ENCODE data around the gene HS3ST4.
A peak's percentile ranks its signal among the peaks of the same experiment; 100 is the strongest.

Gene HS3ST4

DNA sequence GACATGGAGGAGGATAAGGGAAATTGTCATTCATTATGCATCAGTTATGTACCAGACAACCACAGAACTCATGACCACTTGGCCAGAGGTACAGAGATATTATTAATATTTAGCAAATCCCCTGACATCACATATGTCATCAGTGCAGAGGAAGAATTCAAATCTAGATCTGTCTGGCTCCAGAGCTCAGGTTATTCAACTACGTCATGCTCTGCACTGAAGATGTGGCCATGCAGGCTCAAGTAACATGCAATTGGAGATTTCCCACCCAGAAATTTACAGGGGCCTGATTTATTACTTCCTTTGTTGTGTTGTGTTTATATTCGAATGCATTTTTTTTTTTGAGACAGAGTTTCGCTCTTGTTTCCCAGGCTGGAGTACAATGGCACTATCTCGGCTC, 224.3 kb downstream of the HS3ST4 start:
- CTCF ChIA-PET = no interaction called here
- Mint-ChIP-seq H3K36me3 (no peaks in the 10 kb centered on the region), H3K4me1 (no peaks in the 10 kb centered on the region), H3K27ac (no peak overlapping the region), H3K9me3 (peaks cover 2% of the 10 kb centered on the region), H3K27me3 (no peaks in the 10 kb centered on the region), H3K4me3 (no peak overlapping the region)
- no peak for DNase-seq

- Mint-ChIP-seq H3K27ac (no peak overlapping the region), H3K36me3 (no peaks in the 10 kb centered on the region), H3K27me3 (no peaks in the 10 kb centered on the region), H3K4me3 (no peak overlapping the region), H3K4me1 (no peaks in the 10 kb centered on the region), H3K9me3 (no peaks in the 10 kb centered on the region)
- DNase-seq = no peak
- CTCF ChIA-PET = no interaction called here
These were observed 230.7 kb downstream of the HS3ST4 start for GRCh38 chr16:25922438-25922837.

- Mint-ChIP-seq H3K27ac (no peak overlapping the region), H3K9me3 (peaks cover 6% of the 10 kb centered on the region), H3K4me1 (no peaks in the 10 kb centered on the region), H3K27me3 (no peaks in the 10 kb centered on the region), H3K4me3 (no peak overlapping the region), H3K36me3 (no peaks in the 10 kb centered on the region)
- DNase-seq = no peak
- CTCF ChIA-PET = no interaction called here
These were observed 233.7 kb downstream of the HS3ST4 start for GRCh38 chr16:25925421-25925820.

- CTCF ChIA-PET = interaction anchor here (0.8 kb wide), 1 partner anchor 8 kb away, joined by 3 read pairs; no protein-coding TSS in a partner anchor
- no peak overlapping the region for H3K27ac Mint-ChIP-seq
- no peaks in the 10 kb centered on the region for H3K4me1 Mint-ChIP-seq
- peaks cover 6% of the 10 kb centered on the region for H3K9me3 Mint-ChIP-seq
- no peaks in the 10 kb centered on the region for H3K27me3 Mint-ChIP-seq
- no peak for DNase-seq
- H3K4me3 Mint-ChIP-seq = no peak overlapping the region
- no peaks in the 10 kb centered on the region for H3K36me3 Mint-ChIP-seq
These were observed 239.8 kb downstream of the HS3ST4 start for GRCh38 chr16:25931473-25932035.

GRCh38 chr16:25941800-25942499, 250.2 kb downstream of the HS3ST4 start:
- DNase-seq = no peak
- Mint-ChIP-seq H3K36me3 (no peaks in the 10 kb centered on the region), H3K27me3 (peaks cover 6% of the 10 kb centered on the region), H3K9me3 (peaks cover 2% of the 10 kb centered on the region), H3K4me3 (no peak overlapping the region), H3K4me1 (no peaks in the 10 kb centered on the region), H3K27ac (no peak overlapping the region)
- CTCF ChIA-PET = no interaction called here

GRCh38 chr16:25950586-25951281, 259.0 kb downstream of the HS3ST4 start:
- Mint-ChIP-seq H3K4me3 (no peak overlapping the region), H3K9me3 (no peaks in the 10 kb centered on the region), H3K27ac (no peak overlapping the region), H3K4me1 (no peaks in the 10 kb centered on the region), H3K36me3 (no peaks in the 10 kb centered on the region), H3K27me3 (peaks cover 3% of the 10 kb centered on the region)
- DNase-seq = no peak
- CTCF ChIA-PET = no interaction called here

GRCh38 chr16:25951999-25952398, 260.2 kb downstream of the HS3ST4 start:
- no peak for DNase-seq
- Mint-ChIP-seq H3K9me3 (peaks cover 3% of the 10 kb centered on the region), H3K4me3 (no peak overlapping the region), H3K4me1 (no peaks in the 10 kb centered on the region), H3K27me3 (peaks cover 6% of the 10 kb centered on the region), H3K36me3 (no peaks in the 10 kb centered on the region), H3K27ac (no peak overlapping the region)
- CTCF ChIA-PET = no interaction called here

DNA sequence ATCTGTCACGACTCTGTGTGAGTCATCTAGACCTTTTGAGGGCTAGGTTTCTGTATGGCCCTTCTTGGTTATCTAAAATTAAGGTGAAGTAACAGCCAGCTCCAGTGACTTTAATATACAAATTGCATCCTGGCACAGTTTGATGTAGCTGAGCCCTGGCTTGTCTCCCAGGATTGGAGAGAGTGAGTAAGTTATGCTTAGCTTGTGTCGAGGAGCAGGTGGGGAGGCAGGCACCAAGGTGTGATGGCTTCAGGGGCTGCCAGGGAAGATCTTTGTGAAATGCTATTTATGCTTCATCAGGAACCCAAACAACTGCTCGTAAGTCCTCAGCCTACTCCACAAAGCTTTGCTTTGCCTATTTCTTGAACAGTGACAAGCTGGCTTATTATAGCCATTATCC, 261.2 kb downstream of the HS3ST4 start:
- no peak for DNase-seq
- Mint-ChIP-seq H3K4me3 (no peak overlapping the region), H3K27ac (no peak overlapping the region), H3K36me3 (no peaks in the 10 kb centered on the region), H3K9me3 (peaks cover 5% of the 10 kb centered on the region), H3K27me3 (peaks cover 11% of the 10 kb centered on the region), H3K4me1 (no peaks in the 10 kb centered on the region)
- CTCF ChIA-PET = no interaction called here

- H3K36me3 Mint-ChIP-seq = no peaks in the 10 kb centered on the region
These were observed 265.9 kb downstream of the HS3ST4 start for GRCh38 chr16:25957707-25958106.

GRCh38 chr16:25959221-25959620, 267.5 kb downstream of the HS3ST4 start:
- no peak overlapping the region for H3K4me3 Mint-ChIP-seq
- no peak for DNase-seq
- H3K9me3 Mint-ChIP-seq = peaks cover 14% of the 10 kb centered on the region
- H3K27me3 Mint-ChIP-seq = peaks cover 8% of the 10 kb centered on the region
- no peaks in the 10 kb centered on the region for H3K4me1 Mint-ChIP-seq
- CTCF ChIA-PET = no interaction called here
- no peaks in the 10 kb centered on the region for H3K36me3 Mint-ChIP-seq
- H3K27ac Mint-ChIP-seq = no peak overlapping the region

More at GRCh38 chr16:25957707-25958106, 265.9 kb downstream of the HS3ST4 start:
- DNase-seq = no peak
- H3K27me3 Mint-ChIP-seq = peaks cover 10% of the 10 kb centered on the region
- no peak overlapping the region for H3K27ac Mint-ChIP-seq
- CTCF ChIA-PET = interaction anchor here (0.7 kb wide), 1 partner anchor 8 kb away, joined by 3 read pairs; no protein-coding TSS in a partner anchor
- H3K4me3 Mint-ChIP-seq = no peak overlapping the region
- H3K4me1 Mint-ChIP-seq = no peaks in the 10 kb centered on the region
- H3K9me3 Mint-ChIP-seq = peaks cover 10% of the 10 kb centered on the region

DNA sequence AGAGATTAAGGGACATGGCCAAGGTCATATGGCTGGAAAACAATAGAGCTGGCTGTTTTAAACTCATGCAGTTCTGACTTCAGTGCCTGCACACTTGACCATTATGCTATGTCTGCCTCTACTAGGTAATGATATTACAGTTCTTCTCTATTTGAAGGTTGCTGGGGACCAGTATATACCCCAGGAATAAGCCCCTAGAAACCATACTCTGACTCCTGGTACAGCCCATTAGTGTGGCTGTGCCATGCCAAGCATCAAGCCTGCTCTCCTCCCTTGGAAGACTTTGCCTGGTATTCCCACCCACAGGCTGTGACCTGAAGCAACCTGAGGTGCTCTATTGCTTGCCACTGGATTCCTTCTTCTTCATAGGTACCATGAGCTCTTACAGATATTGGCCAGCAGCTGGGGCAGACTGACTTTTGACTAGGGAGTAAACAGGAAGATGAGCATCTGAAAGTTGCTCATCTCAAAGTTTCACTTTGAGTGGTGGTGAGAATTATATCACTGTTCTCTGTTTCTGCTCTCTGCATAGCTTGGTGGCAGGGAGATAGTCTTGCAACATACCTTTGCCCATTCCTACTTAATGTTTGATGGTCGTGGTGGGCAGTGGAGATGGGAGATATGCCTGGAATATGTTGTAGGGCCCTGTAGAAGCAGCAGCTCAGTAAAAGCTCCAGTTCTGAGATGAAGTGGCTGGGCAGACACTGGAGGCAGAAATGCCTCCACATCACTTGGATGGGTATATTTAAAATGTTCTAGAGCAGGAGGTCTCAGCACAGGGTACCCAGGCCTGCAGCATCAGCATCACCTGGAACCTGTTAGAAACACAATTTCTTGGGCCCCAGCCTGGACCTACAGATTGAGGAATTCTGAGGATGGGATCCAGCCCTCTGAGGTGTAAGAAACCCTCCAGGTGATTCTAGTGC, 274.7 kb downstream of the HS3ST4 start:
- Mint-ChIP-seq H3K9me3 (peaks cover 6% of the 10 kb centered on the region), H3K27ac (peak overlapping the region; percentile 63), H3K27me3 (no peaks in the 10 kb centered on the region), H3K4me3 (no peak overlapping the region), H3K36me3 (no peaks in the 10 kb centered on the region), H3K4me1 (peaks cover 20% of the 10 kb centered on the region)
- CTCF ChIA-PET = interaction anchor here (1.4 kb wide), 1 partner anchor 603 kb away, joined by 3 read pairs; no protein-coding TSS in a partner anchor
- DNase-seq = peak; percentile 38

GRCh38 chr16:25977121-25977520, 285.4 kb downstream of the HS3ST4 start:
- no peak overlapping the region for H3K27ac Mint-ChIP-seq
- H3K4me1 Mint-ChIP-seq = no peaks in the 10 kb centered on the region

GRCh38 chr16:25978218-25978617, 286.5 kb downstream of the HS3ST4 start:
- no peak overlapping the region for H3K4me3 Mint-ChIP-seq
- no peaks in the 10 kb centered on the region for H3K9me3 Mint-ChIP-seq
- CTCF ChIA-PET = no interaction called here
- no peak for DNase-seq
- no peaks in the 10 kb centered on the region for H3K36me3 Mint-ChIP-seq
- H3K4me1 Mint-ChIP-seq = no peaks in the 10 kb centered on the region
- no peaks in the 10 kb centered on the region for H3K27me3 Mint-ChIP-seq
- no peak overlapping the region for H3K27ac Mint-ChIP-seq

More at GRCh38 chr16:25977121-25977520, 285.4 kb downstream of the HS3ST4 start:
- Mint-ChIP-seq H3K4me3 (no peak overlapping the region), H3K36me3 (no peaks in the 10 kb centered on the region), H3K27me3 (no peaks in the 10 kb centered on the region), H3K9me3 (no peaks in the 10 kb centered on the region)
- CTCF ChIA-PET = no interaction called here
- DNase-seq = no peak

- Mint-ChIP-seq H3K4me1 (no peaks in the 10 kb centered on the region), H3K27me3 (peaks cover 5% of the 10 kb centered on the region), H3K4me3 (no peak overlapping the region), H3K27ac (no peak overlapping the region), H3K9me3 (no peaks in the 10 kb centered on the region), H3K36me3 (no peaks in the 10 kb centered on the region)
- CTCF ChIA-PET = no interaction called here
- no peak for DNase-seq
These were observed 296.3 kb downstream of the HS3ST4 start for GRCh38 chr16:25988084-25988483.

Data from activated naive CD4-positive, alpha-beta T cell treated with anti-CD3 and anti-CD28 coated beads, Interleukin-2, amount 10 ng/mL, durations not matched to agents 7 days and 5 days (primary cell).